Eye (tissue), 1 donor: ENCODE data around the gene PXYLP1.
A peak's percentile ranks its signal among the peaks of the same experiment; 100 is the strongest.
"Not testable (repeated sequence)": the region's sequence is repeated elsewhere in the genome, so short reads cannot be mapped to it uniquely, and the experiment has no call there.

Source experiments
- DNase-seq: peaks from one replicate; pipeline ENCODE4 v3.0.0-alpha.2; 2015

Gene PXYLP1, protein sequence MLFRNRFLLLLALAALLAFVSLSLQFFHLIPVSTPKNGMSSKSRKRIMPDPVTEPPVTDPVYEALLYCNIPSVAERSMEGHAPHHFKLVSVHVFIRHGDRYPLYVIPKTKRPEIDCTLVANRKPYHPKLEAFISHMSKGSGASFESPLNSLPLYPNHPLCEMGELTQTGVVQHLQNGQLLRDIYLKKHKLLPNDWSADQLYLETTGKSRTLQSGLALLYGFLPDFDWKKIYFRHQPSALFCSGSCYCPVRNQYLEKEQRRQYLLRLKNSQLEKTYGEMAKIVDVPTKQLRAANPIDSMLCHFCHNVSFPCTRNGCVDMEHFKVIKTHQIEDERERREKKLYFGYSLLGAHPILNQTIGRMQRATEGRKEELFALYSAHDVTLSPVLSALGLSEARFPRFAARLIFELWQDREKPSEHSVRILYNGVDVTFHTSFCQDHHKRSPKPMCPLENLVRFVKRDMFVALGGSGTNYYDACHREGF

DNA sequence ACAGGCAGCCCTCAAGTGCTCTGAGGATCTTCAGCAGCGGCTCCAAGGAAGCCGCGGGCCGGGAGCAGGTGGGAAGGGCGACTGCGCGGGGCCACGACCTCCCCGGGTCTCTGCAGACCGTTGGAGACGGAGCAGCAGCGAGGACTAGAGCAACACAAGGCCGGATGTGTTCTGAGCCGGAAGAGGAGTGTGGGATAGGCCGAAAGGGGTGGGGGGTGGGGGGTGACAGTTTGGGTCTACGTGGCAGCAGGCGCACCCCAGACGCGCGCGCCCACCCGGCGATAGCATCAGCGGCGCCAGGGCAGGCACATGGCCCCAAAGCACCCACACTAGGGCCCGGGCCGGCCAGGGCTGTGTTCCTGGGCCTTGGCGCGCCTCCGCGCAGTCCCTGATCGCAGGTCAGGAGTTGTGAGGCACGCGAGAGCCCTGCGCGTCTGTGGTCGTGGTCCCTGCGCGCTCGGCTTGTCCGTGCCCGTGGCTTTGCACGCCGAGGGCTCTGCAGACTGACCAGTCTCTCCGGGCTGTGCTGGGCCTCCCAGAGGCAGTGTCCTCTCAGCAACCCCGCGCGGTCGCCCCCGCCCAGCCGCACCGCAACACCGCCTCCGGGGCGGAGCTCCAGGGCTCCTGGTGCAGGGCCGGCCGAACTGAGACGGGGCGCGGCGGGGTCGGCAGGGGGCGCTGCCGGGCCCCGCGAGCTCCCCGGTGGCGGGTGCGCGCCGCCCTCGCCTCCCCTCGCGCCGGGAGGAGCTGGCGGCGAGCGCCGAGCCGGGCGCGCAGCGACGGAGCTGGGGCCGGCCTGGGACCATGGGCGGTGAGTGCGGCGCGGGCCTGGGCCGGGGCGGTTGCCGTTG is at the start of gene PXYLP1:
PXYLP1 (plus strand) TSS at position 725 of the 851 bp plus-strand sequence. CDS start 28,351 bp downstream, outside the sequence.
- peak; percentile 96 for DNase-seq

GRCh38 chr3:141183606-141184005 is 48.0 kb upstream of the PXYLP1 start:
- DNase-seq = no peak

GRCh38 chr3:141184430-141184829 is 47.2 kb upstream of the PXYLP1 start:
- DNase-seq = no peak

GRCh38 chr3:141191097-141191749 is 40.4 kb upstream of the PXYLP1 start:
- no peak for DNase-seq

GRCh38 chr3:141192345-141192744 is 39.3 kb upstream of the PXYLP1 start:
- DNase-seq = peak; percentile 100

- no peak for DNase-seq
Measured at GRCh38 chr3:141193066-141193830, 38.4 kb upstream of the PXYLP1 start.

- DNase-seq = no peak
Measured at GRCh38 chr3:141201122-141201521, 30.5 kb upstream of the PXYLP1 start.

GRCh38 chr3:141202682-141203081 is 28.9 kb upstream of the PXYLP1 start:
- DNase-seq = no peak

DNA sequence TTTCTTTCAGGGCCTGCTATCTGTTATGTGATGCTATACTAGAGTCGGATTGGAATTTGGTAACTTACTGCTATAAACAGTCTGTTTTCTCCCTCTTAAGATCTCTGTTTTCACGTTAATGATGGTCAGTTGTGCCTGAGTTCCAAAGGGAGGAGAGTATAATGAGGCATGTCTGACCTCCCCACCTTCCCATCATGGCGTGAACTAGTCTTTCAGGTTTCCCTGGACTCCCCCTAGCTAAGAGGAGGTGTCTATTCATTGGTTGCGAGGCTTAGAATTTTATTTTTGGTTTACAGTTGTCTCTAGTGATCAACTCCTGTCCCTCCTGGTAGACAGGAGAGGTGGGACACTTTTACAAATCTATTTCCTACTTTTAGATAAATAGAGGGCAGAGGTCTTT is 27.8 kb upstream of the PXYLP1 start:
- DNase-seq = no peak

GRCh38 chr3:141204343-141204742 is 27.3 kb upstream of the PXYLP1 start:
- no peak for DNase-seq

- not testable (repeated sequence) for DNase-seq
Measured at GRCh38 chr3:141211306-141211705, 20.3 kb upstream of the PXYLP1 start.

DNA sequence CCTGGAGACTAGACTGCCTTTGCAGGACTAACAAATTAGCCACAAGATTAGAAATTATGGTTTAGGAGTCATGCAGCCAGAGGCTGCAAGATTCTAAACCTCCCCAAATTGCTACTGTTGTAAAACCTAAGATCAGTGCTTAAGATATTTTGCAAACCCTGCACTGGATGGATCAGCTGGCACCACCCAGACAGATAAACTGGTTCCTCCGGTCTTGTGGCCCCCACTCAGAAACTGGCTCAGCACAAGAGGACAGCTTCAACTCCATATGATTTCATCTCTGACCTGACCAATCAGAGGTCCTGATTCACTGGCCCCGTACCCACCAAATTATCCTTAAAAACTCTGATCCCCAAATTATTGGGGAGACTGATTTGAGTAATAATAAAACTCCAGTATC is 19.5 kb upstream of the PXYLP1 start:
- DNase-seq = no peak

- no peak for DNase-seq
Measured at GRCh38 chr3:141212555-141212954, 19.1 kb upstream of the PXYLP1 start.

DNA sequence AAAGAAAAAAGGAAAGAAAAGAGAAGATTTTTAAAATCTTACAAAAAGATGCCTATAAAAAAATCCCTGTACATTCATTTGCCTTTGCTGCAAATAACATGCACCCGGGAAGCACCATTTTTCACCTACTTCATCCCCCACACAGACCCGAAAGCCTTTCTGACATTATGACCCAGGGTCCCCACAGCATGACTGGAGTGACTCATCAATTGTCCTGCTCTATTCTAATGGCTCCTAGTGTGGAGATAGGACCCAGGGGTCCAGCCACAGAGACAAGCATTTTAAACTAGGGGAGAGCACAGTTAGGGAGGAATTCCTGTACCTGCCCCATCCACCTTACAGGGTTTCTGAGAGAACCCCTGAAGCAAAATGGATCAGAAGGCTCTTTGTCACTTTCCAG is 14.7 kb upstream of the PXYLP1 start:
- DNase-seq = no peak

DNA sequence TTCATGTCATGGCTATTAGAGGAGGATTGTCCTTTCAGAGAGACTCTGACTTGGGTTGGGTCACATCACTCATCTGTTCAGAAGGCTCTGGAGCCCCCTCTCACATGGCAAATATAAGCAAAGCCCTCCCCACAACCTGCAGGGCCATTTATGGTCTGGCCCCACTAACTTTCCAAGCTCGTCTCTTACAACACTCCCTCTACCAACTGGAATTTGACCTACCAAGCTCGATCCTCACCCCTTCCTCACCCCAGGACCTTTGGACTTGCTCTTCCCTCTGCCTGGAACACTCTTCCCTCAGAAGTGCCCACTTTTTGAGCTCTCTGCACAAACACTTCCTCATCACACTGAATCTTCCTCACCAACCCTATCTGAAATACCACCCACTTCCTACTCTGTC is 14.2 kb upstream of the PXYLP1 start:
- no peak for DNase-seq

- DNase-seq = no peak
Measured at GRCh38 chr3:141218162-141218835, 13.3 kb upstream of the PXYLP1 start.

GRCh38 chr3:141218926-141219325 is 12.7 kb upstream of the PXYLP1 start:
- peak; percentile 69 for DNase-seq

DNA sequence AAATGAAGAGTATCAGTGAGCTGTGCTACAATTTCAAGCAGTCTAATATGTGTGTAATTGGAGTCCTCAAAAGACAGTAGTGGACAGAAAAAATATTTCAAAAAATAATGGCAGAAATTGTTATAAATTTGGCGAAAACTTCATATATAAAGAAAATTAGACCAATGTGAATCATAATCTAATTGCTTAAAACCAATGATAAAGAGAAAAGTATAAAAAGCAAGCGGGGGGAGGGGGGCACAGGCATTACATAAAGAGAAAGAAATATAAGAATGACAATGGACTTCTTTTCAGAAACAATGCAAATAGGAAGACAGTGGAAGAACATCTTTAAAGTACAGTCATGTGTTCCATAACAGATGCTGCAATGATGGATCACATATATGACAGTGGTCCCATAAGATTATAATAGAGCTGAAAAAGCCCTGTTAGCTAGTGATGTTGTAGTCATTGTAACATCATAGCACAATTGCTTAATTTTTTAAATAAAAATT is 7.9 kb upstream of the PXYLP1 start:
- no peak for DNase-seq

- no peak for DNase-seq
Measured at GRCh38 chr3:141225939-141226338, 5.7 kb upstream of the PXYLP1 start.

GRCh38 chr3:141227216-141227615 is 4.4 kb upstream of the PXYLP1 start:
- DNase-seq = no peak

DNA sequence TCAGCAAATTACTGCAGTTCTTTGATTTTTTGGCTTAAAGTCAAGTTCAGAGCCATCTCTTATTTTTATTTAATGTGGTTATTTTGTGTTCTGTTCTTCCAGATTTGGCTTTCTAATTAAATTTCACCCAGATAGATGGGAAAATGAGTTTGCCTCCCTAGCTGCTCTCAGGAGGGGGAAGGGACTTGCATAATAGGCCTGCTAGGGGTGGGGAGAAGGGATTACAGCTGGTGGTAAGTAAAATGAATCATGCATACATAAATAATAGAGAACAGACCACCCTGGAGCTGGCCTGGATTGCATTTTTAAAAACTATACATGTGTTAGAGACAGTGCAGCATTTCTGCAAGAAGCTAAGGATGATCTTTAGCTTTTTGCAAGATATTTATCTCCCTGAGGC is 3.9 kb upstream of the PXYLP1 start:
- DNase-seq = peak; percentile 70

DNA sequence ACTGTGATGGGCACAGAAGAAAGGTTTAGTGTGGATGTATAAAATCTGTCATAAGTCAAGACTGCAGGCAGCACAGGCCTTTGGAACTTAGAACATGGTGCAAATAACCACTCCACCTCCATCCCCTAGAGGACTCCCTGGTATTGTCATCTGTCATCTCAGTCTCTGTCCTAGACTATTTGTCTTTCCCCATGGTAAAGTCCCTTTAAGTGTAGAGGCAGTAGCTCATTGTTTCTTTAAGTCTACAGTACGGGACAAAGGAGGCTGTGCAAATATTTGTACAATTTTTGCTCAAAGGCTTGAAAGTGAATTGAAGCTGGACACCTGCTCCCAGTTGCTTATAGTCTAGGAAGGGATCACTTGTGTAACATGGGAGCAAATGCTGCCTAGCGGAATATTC is 3.2 kb upstream of the PXYLP1 start:
- DNase-seq = peak; percentile 43
